Skeletal muscle tissue (tissue), 4 donors: ENCODE results near the gene KIF5A. TPM values are rescaled to one million over a fixed set of nuclear protein-coding genes. Genes with fewer than 3 reads are reported as not detected.
"Not testable (repeated sequence)": the region's sequence is repeated elsewhere in the genome, so short reads cannot be mapped to it uniquely, and the experiment has no call there.

ENCODE experiments used
- H3K27ac ChIP-seq: one replicate; pipeline ENCODE4 v1.7.0; 2013; ENCODE audit warnings: mild to moderate bottlenecking, low read depth, low read length, inconsistent platforms
- H3K27me3 ChIP-seq, 3 donors: one replicate each; pipeline ENCODE4 v1.7.0; 2013; ENCODE audit warnings: low read length in 3 of 3; ENCODE audit not compliant: control insufficient read depth in 3 of 3, insufficient read depth in 3 of 3
- H3K36me3 ChIP-seq, 3 donors: one replicate each; pipeline ENCODE4 v1.7.0; 2013; ENCODE audit warnings: low read length in 3 of 3; ENCODE audit not compliant: control insufficient read depth in 3 of 3, insufficient read depth in 3 of 3
- H3K4me1 ChIP-seq, 3 donors: one replicate each; pipeline ENCODE4 v1.7.0; 2013; ENCODE audit warnings: low read length in 3 of 3, mild to moderate bottlenecking in 3 of 3; ENCODE audit not compliant: control insufficient read depth in 3 of 3, insufficient read depth in 3 of 3
- H3K4me3 ChIP-seq, 3 donors: one replicate each; pipeline ENCODE4 v1.7.0; 2013; ENCODE audit warnings: low read length in 3 of 3
- H3K9ac ChIP-seq, 3 donors: one replicate each; pipeline ENCODE4 v1.7.0; 2013; ENCODE audit warnings: low read length in 3 of 3, mild to moderate bottlenecking in 3 of 3, moderate library complexity in 2 of 3, low read depth in 1 of 3
- H3K9me3 ChIP-seq, 3 donors: one replicate each; pipeline ENCODE4 v1.7.0; 2013; ENCODE audit warnings: low read length in 3 of 3; ENCODE audit not compliant: control insufficient read depth in 3 of 3
- total RNA-seq: library from RNA; depleted of rRNA; stranded (reverse); fragments of >200 nt; gene quantifications from one replicate; pipeline ENCODE4 v1.2.3, GENCODE V29; 2014
- donor health status: Osteomylitis.

Gene KIF5A
- total RNA-seq, 1 donor from 2014 or later = under 0.01 TPM

DNA sequence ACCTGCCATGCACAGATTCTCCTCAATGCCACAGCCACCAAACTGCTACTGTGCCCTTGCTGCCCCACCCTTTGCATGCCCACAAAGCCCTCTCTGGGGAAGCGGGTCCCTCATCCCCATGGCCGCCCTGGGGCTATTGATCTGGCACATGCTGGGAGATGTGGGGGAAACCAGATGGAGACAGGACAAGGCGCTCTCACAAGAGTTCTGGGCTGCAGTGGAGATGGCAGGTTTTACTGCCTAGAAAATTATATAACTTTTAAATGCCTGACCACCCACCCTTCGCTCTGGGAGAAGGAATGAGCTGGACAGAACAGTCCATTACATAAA, 30.6 kb downstream of the KIF5A start:
- Histone ChIP-seq H3K9ac (no peak overlapping the region), H3K9me3 (no peaks in the 10 kb centered on the region), H3K27me3 (peaks cover 0 to 7% (median 0%) of the 10 kb centered on the region in 3 donors), H3K4me1 (peaks cover 0 to 4% (median 0%) of the 10 kb centered on the region in 3 donors), H3K36me3 (no peaks in the 10 kb centered on the region), H3K27ac (no peak overlapping the region), H3K4me3 (no peak overlapping the region)

DNA sequence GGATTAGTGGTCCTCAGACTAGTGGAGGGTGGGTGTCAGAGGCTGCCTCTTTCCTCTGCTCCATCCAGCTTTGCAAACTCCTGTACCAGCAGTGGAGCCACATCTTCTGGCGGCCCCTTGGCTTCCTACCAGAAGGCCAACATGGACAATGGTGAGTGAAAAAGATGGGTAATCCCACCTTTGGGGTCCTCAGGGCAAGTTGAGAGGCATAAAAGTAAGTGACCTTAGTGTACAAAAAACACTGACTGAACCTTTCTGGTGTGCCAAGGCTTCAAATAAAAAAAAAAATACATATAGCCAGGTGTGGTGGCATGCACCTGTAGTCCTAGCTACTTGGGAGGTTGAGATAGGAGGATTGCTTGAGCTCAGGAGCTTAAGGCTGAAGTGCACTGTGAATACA, 32.0 kb downstream of the KIF5A start:
- peaks cover 0 to 4% (median 0%) of the 10 kb centered on the region in 3 donors for H3K4me1 ChIP-seq
- no peaks in the 10 kb centered on the region for H3K9me3 ChIP-seq
- H3K27ac ChIP-seq = no peak overlapping the region
- H3K4me3 ChIP-seq = no peak overlapping the region
- H3K27me3 ChIP-seq = peaks cover 0 to 7% (median 0%) of the 10 kb centered on the region in 3 donors
- H3K36me3 ChIP-seq = no peaks in the 10 kb centered on the region
- no peak overlapping the region for H3K9ac ChIP-seq

DNA sequence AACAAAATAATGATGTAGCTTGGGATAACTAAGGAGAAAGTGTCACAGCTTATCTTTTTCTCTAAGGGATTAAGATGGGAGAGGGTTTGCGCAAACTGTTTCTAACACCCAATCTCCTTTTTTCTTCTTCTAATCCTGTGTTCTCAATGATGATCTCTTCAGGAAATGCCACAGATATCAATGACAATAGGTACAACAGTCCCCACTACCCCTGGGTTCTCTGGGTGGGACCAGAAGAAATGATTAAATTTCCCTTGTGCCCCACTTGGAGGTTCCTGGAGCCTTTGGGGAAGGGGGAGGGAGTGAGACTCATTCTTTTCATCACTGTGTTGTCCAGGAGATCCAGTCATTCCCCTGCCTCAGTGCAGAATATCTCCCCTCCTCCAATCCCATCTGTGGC, 32.6 kb downstream of the KIF5A start:
- Histone ChIP-seq H3K9me3 (no peaks in the 10 kb centered on the region), H3K27me3 (peaks cover 0 to 7% (median 0%) of the 10 kb centered on the region in 3 donors), H3K27ac (no peak overlapping the region), H3K4me3 (no peak overlapping the region), H3K9ac (no peak overlapping the region), H3K36me3 (no peaks in the 10 kb centered on the region), H3K4me1 (peaks cover 0 to 4% (median 0%) of the 10 kb centered on the region in 3 donors)

DNA sequence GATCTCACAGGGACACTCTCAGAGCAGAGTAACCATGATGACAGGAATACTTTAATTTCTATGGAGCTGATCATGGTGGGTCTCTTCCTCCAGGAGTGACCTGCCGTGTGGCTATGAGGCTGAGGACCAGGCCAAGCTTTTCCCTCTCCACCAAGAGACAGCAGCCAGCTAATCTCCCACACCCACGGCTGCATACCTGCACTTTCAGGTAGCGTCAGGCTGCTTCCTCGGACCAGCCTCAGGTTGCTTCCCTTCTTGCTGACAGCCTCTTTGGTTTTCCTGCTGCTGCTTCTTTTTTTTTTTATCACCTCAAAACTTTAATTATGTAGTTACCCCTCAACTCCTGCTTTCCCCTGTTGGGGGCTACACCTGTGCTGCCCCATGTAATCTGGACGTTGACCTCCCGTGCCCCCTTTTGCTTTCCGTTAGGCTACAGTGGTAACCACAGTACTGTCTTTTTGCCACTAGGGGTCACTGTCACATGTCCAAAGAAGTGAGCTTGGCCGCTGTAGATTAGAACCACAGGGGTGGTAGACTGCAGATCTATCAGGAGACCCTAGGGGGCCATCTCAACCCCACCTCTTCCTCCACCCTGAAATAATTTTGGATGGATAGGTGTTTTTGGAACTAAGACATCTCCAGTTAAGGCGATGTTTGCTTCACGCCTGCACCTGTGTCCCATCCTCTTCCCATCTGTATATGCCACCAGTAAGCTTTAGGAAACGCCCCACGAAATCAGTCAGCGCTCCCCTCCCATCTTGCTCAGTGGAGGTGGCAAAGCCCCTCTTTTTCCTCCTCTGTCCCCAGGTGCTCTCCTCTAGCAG, 33.4 kb downstream of the KIF5A start:
- Histone ChIP-seq H3K9me3 (no peaks in the 10 kb centered on the region), H3K9ac (no peak overlapping the region), H3K36me3 (no peaks in the 10 kb centered on the region), H3K27ac (no peak overlapping the region), H3K27me3 (peaks cover 0 to 9% (median 5%) of the 10 kb centered on the region in 3 donors), H3K4me3 (no peak overlapping the region), H3K4me1 (peaks cover 0 to 4% (median 0%) of the 10 kb centered on the region in 3 donors)

DNA sequence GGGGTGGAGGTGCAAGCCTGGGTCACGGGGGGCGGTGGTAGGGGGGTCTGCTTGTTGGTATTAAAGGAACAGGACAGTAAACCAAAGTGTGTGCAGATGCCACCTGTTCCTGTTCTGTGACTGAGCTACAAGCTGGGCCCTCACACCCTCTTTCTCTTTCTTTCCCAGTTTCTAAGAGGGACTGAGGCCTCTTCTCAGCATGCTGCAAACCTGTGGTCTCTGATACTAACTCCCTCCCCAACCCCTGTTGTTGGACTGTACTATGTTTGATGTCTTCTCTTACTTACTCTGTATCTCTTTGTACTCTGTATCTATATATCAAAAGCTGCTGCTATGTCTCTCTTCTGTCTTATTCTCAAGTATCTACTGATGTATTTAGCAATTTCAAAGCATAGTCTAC, 34.2 kb downstream of the KIF5A start:
- Histone ChIP-seq H3K4me3 (no peak overlapping the region), H3K36me3 (no peaks in the 10 kb centered on the region), H3K27me3 (peaks cover 0 to 17% (median 6%) of the 10 kb centered on the region in 3 donors)

DNA sequence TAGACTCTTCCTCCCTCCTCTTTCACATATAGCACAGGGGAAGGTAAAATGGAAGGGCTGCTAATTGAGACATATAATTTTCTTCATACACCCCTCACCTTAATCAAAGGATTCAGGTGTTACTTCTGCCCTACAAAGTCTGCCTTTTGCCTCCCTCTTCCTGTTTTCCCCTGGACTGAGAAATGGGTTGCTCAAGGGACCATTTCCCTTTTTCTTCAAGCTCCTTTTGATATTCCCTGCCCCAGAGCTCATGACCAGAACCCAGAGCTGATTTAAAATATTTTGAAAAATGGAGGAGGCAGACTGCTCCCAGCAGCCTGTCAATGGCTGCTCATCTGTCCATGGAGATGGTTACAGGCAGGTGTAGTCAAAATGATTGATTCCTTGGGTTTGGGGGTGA, 34.8 kb downstream of the KIF5A start:
- H3K27me3 ChIP-seq = peaks cover 0 to 17% (median 6%) of the 10 kb centered on the region in 3 donors
- H3K9ac ChIP-seq = no peak overlapping the region
- no peak overlapping the region for H3K4me3 ChIP-seq
- H3K36me3 ChIP-seq = no peaks in the 10 kb centered on the region
- no peak overlapping the region for H3K27ac ChIP-seq
- H3K9me3 ChIP-seq = no peaks in the 10 kb centered on the region
- H3K4me1 ChIP-seq = peaks cover 0 to 4% (median 0%) of the 10 kb centered on the region in 3 donors

More for the DNA sequence above, 34.2 kb downstream of the KIF5A start:
- H3K9me3 ChIP-seq = no peaks in the 10 kb centered on the region
- no peak overlapping the region for H3K27ac ChIP-seq
- H3K4me1 ChIP-seq = peaks cover 0 to 4% (median 0%) of the 10 kb centered on the region in 3 donors
- no peak overlapping the region for H3K9ac ChIP-seq

DNA sequence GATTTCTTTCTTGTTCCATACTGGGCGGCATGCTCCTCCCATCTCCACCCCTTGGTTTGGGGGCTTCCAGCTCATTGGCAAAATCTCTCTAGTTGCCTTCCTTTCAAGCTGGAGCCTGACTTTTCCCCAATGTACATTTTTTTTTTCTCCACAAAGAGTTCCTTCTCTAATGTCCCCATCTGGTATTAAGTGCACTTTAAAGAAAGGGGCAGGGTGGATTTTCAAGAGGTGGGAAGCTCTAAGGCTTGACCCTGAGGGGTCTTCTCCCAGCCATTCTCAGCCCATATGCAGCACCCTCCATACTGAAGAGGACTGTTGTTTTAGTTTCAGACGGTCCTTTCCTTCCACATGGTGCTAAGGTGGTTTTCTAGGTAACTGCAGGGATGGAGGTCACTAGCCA, 35.3 kb downstream of the KIF5A start:
- Histone ChIP-seq H3K4me3 (no peak overlapping the region), H3K36me3 (no peaks in the 10 kb centered on the region), H3K27me3 (peaks cover 0 to 17% (median 6%) of the 10 kb centered on the region in 3 donors), H3K9ac (no peak overlapping the region), H3K27ac (no peak overlapping the region), H3K4me1 (peaks cover 0 to 4% (median 0%) of the 10 kb centered on the region in 3 donors), H3K9me3 (no peaks in the 10 kb centered on the region)

DNA sequence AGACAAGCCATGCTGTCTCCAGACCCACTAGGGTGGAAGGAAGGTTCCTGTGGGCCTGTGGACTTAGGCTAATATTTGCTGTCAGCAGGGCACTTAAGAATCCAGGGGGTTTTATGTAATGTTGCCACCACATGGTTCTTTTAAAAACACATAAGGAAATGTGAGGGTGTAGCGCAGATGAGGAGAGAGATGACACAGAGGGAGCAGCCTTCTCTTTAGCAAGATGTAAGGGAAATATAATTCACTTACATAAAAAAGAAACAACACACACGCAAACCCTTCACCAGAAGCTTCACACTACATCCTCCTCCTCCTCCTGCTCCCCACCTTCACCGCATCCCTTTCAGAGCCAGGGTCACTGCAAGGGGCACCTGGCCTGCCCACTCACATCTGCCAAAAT, 36.3 kb downstream of the KIF5A start:
- H3K9ac ChIP-seq = no peak overlapping the region
- H3K36me3 ChIP-seq = no peaks in the 10 kb centered on the region
- peaks cover 6 to 8% (median 6%) of the 10 kb centered on the region in 3 donors for H3K4me1 ChIP-seq
- no peaks in the 10 kb centered on the region for H3K9me3 ChIP-seq
- H3K27me3 ChIP-seq = peaks cover 0 to 17% (median 6%) of the 10 kb centered on the region in 3 donors
- H3K4me3 ChIP-seq = no peak overlapping the region
- H3K27ac ChIP-seq = no peak overlapping the region

DNA sequence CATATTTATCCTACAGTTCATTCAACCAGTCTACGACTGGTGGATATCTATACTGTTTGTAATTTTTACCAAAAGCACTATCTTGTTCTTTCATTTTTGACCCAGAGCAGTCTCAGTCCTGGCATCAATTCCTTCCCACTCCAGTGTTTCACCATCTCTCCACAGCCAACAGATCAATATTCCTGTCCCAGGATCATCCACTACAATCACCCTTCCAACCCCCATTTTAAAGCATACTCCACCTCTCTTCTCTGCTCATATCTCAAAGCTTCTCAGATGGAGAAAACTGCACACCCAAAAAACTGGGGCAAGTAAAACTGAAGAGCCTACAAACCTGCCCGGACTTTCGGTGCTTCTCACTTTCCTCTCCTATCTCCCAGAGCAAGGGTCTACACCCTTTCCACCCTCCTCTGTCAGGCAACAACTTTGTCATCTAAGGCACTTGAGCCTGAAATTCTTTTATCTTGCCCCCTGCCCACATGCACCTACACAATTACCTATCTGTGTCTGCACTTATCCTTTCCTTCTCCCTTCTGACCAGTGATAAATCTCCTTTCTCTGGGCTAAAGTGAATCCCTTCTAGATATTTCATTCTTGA, 37.1 kb downstream of the KIF5A start:
- no peaks in the 10 kb centered on the region for H3K36me3 ChIP-seq

DNA sequence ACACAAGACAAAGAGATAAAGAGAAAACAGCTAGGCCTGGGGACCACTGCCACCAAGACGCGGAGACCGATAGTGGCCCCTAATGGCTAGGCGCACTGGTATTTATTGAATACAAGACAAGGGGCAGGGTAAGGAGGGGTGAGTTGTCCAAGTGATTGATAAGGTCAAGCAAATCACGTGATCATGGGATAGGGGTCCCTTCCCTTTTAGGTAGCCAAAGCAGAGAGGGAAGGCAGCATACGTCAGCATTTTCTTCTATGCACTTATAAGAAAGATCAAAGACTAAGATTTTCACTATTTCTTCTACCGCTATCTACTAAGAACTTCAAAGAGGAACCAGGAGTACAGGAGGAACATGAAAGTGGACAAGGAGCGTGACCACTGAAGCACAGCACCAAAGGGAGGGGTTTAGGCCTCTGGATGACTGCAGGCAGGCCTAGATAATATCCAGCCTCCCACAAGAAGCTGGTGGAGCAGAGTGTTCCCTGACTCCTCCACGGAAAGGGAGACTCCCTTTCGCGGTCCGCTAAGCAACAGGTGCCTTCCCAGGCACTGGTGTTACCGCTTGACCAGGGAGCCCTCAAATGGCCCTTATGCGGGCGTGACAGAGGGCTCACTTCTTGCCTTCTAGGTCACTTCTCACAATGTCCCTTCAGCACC, 39.2 kb downstream of the KIF5A start:
- H3K9ac ChIP-seq, H3K4me3 ChIP-seq, H3K27ac ChIP-seq, H3K36me3 ChIP-seq, H3K9me3 ChIP-seq: not testable (repeated sequence)
- H3K4me1 ChIP-seq = peaks cover 11 to 21% (median 13%) of the 10 kb centered on the region in 3 donors
- H3K27me3 ChIP-seq = peaks cover 0 to 10% (median 6%) of the 10 kb centered on the region in 3 donors

More for the DNA sequence above, 37.1 kb downstream of the KIF5A start:
- Histone ChIP-seq H3K9ac (no peak overlapping the region), H3K27ac (no peak overlapping the region), H3K4me1 (peaks cover 10 to 13% (median 12%) of the 10 kb centered on the region in 3 donors), H3K27me3 (peaks cover 0 to 13% (median 6%) of the 10 kb centered on the region in 3 donors), H3K9me3 (no peaks in the 10 kb centered on the region), H3K4me3 (no peak overlapping the region)
